GM10248 (cell line): ENCODE measurements around the gene GALNT13.

ENCODE experiments used
- CTCF ChIA-PET: fragments of 300-600 bp; sonication (Branson Sonifier 250); formaldehyde crosslinking; extraction: SDS; loops from one replicate; lab custom pipeline; 2021; ENCODE audit warnings: antibody characterized with exemption; lab: Yijun Ruan, JAX
- POLR2A ChIA-PET: fragments of 350-650 bp; sonication (Branson Sonifier 250); formaldehyde crosslinking; extraction: SDS; loops from one replicate; lab custom pipeline; 2020; ENCODE audit warnings: antibody characterized with exemption; lab: Yijun Ruan, JAX
- DNase-seq: peaks from one replicate; pipeline ENCODE4 v3.0.0; 2012; ENCODE audit errors: extremely low spot score
- CTCF ChIP-seq: IDR thresholded peaks from 2 replicates; pipeline ENCODE4 v1.5.1; 2012; ENCODE audit warnings: mild to moderate bottlenecking, low read depth; ENCODE audit errors: extremely low read depth, missing control alignments, control extremely low read depth

GALNT13 gene

GRCh38 chr2:154182008-154182407 is 310.3 kb downstream of the GALNT13 start:
- POLR2A ChIA-PET = no interaction called here
- DNase-seq = no peak
- TF ChIP-seq CTCF = no peak
- CTCF ChIA-PET = no interaction called here

GRCh38 chr2:154187948-154188347 is 316.2 kb downstream of the GALNT13 start:
- TF ChIP-seq CTCF = no peak
- ChIA-PET CTCF (interaction anchor here (1.2 kb wide), 1 partner anchor 41 kb away, joined by 3 read pairs; no protein-coding TSS in a partner anchor), POLR2A (no interaction called here)
- no peak for DNase-seq

GRCh38 chr2:154189953-154190352 is 318.2 kb downstream of the GALNT13 start:
- ChIA-PET POLR2A (no interaction called here), CTCF (no interaction called here)
- no peak for TF ChIP-seq CTCF
- no peak for DNase-seq

- POLR2A ChIA-PET = no interaction called here
- TF ChIP-seq CTCF = no peak
- CTCF ChIA-PET = no interaction called here
- no peak for DNase-seq
These were observed 321.5 kb downstream of the GALNT13 start for GRCh38 chr2:154193246-154193645.

GRCh38 chr2:154194909-154195643 is 323.4 kb downstream of the GALNT13 start:
- TF ChIP-seq CTCF = no peak
- CTCF ChIA-PET = no interaction called here
- POLR2A ChIA-PET = no interaction called here
- no peak for DNase-seq

GRCh38 chr2:154195644-154196195 is 324.0 kb downstream of the GALNT13 start:
- no peak for TF ChIP-seq CTCF
- ChIA-PET POLR2A (no interaction called here), CTCF (no interaction called here)
- DNase-seq = no peak
